PFSK-1 (cell line): ENCODE results near the gene GPR153.

ENCODE experiments used
- POLR2AphosphoS5 ChIP-seq: IDR thresholded peaks from 2 replicates; pipeline ENCODE4 v1.6.1; 2012; ENCODE audit warnings: low read depth, mild to moderate bottlenecking, control low read depth, low read length, moderate library complexity
- TF ChIP-seq, protein P1 (sequence below), 2 experiments: IDR thresholded peaks; 2 replicates each; pipeline versions ENCODE4 v1.6.1 to v1.8.0; 2011 to 2012; ENCODE audit warnings: low read depth in 2 of 2, low read length in 2 of 2, control low read depth in 1 of 2, inconsistent platforms in 1 of 2, mild to moderate bottlenecking in 1 of 2, moderate library complexity in 1 of 2; ENCODE audit not compliant: insufficient read depth in 1 of 2

DNA sequence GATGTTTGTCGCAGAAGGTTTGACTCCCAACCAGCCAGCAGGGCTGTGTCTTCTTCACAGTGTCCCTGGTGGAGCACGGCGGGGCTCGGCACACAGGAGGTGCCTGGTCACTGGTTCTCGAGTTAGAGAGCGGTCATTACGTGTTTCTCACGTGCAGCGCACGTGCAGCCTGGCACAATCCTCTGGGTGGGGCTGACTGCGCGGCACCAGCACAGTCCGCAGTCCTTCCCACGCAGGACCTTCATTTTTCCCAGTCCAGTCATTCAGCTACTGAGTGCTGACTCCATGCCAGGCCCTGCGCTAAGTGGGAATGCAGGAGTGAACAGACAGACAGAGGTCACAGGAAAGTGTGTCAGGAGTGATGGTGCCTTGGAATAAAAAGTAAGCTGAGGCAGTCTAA lies 46.2 kb upstream of the GPR153 start:
- TF ChIP-seq, protein P1, sequence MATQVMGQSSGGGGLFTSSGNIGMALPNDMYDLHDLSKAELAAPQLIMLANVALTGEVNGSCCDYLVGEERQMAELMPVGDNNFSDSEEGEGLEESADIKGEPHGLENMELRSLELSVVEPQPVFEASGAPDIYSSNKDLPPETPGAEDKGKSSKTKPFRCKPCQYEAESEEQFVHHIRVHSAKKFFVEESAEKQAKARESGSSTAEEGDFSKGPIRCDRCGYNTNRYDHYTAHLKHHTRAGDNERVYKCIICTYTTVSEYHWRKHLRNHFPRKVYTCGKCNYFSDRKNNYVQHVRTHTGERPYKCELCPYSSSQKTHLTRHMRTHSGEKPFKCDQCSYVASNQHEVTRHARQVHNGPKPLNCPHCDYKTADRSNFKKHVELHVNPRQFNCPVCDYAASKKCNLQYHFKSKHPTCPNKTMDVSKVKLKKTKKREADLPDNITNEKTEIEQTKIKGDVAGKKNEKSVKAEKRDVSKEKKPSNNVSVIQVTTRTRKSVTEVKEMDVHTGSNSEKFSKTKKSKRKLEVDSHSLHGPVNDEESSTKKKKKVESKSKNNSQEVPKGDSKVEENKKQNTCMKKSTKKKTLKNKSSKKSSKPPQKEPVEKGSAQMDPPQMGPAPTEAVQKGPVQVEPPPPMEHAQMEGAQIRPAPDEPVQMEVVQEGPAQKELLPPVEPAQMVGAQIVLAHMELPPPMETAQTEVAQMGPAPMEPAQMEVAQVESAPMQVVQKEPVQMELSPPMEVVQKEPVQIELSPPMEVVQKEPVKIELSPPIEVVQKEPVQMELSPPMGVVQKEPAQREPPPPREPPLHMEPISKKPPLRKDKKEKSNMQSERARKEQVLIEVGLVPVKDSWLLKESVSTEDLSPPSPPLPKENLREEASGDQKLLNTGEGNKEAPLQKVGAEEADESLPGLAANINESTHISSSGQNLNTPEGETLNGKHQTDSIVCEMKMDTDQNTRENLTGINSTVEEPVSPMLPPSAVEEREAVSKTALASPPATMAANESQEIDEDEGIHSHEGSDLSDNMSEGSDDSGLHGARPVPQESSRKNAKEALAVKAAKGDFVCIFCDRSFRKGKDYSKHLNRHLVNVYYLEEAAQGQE (IDR thresholded peaks at IDR 0.05; ENCODE audit: insufficient read depth in 1 of 2, low read depth in 2 of 2, low read length in 2 of 2) = no peak
- TF ChIP-seq POLR2AphosphoS5 = no peak
